ENCODE data around the gene TCF3.

TCF3 gene

GRCh38 chr19:1627194-1627593, 25.2 kb downstream of the TCF3 start:
- no peak overlapping the region for H3K4me3 ChIP-seq (replicated peaks; ENCODE audit: low read depth, low read length)
- no peak for DNase-seq (ENCODE audit: extremely low read depth, low read depth)
- TF ChIP-seq CTCF (IDR thresholded peaks at IDR 0.05; ENCODE audit: low read depth, low read length, missing control alignments) = no peak

DNA sequence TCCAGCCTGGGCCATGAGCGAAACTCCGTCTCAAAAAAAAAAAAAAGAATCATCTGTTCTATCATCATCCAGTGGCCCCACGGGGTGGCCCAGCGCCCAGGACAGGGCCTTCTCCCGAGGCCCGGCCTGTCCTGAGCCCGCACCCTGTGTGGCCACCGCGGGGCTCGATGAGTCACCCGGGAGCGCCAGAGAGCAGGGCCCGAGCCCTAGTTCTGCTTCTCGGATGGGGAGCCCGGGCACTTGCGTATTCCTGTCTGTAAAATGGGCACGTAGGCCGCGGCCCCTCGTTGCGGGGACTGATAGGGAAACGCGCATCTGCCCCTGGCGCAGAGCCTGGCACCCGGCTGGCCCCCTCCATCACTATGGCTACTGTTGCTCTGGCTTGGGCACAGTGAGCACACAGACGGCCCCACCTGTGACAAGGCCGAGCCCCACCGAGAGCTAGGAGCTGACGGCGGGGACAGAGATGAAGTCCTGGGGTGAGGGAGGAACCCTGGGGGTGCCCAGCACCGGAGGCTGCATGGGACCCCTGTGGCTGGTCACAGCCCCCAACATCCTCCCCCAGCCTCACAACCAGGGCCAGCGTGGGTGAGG, 25.9 kb downstream of the TCF3 start:
- DNase-seq (ENCODE audit: extremely low read depth, low read depth) = no peak
- no peak overlapping the region for H3K4me3 ChIP-seq (replicated peaks; ENCODE audit: low read depth, low read length)
- no peak for TF ChIP-seq CTCF (IDR thresholded peaks at IDR 0.05; ENCODE audit: low read depth, low read length, missing control alignments)

DNA sequence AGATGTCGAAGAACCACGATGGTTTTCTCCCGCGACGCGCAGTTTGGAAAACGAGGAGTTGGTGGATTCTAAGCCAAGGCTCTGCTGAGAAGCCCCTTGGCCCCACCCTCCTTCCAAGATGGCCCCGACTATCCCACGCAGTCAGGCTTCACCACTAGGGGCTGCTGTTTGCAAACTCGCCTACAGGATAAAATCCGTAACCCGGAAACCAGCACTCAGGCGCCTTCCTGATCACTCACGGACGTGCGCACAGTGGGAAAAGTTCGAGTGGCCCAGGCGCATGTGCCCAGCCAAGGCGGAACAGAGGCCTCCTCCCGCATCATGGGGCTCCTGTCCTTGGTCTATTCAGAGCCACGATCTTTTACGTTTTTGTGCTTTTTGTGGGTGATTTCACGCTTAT, 28.0 kb downstream of the TCF3 start:
- peak; percentile 73 for TF ChIP-seq CTCF (IDR thresholded peaks at IDR 0.05; ENCODE audit: low read depth, low read length, missing control alignments)
- no peak for DNase-seq (ENCODE audit: extremely low read depth, low read depth)

DNA sequence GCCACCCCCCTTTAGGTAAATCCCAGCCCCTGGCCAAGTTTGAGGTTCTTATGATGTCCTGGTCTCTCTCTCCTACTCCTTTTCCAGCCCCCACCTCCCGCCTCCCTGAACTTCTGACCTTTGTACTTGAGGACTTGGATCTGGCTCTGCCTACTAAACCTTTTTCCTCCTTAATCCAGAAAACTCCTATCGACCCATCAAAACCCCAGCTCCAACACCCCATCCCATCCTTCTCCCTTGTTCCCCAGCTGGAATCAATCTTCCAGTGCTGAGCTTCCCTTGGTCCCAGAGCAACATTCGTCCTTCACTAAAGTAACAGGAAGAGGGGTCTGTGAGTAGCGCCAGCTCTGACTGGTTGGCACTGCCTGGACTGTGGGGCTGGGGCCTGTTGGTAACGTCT, 29.9 kb downstream of the TCF3 start:
- DNase-seq (ENCODE audit: extremely low read depth, low read depth) = no peak
- no peak overlapping the region for H3K4me3 ChIP-seq (replicated peaks; ENCODE audit: low read depth, low read length)
- TF ChIP-seq CTCF (IDR thresholded peaks at IDR 0.05; ENCODE audit: low read depth, low read length, missing control alignments) = no peak

More for the DNA sequence above, 28.0 kb downstream of the TCF3 start:
- no peak overlapping the region for H3K4me3 ChIP-seq (replicated peaks; ENCODE audit: low read depth, low read length)

DNA sequence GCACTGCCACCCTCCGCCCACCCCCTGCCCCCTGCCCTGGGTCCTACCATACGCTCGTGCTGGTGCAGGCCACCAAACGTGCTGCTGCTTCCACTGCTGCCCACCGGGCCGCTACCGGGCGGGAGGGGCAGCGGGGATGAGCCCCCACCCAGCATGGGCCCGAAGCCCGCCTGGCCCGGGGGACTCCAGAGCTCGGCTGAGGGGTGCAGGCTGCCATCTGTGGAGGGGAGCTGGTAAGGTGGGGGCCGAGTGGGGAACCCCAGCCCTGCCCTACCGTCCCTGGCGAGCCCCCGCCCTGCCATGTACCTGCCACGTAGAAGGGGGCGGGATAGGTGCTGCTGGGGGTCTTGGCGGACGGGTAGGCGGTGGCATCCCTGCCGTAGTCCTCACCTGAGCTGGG, 30.4 kb downstream of the TCF3 start:
- no peak overlapping the region for H3K4me3 ChIP-seq (replicated peaks; ENCODE audit: low read depth, low read length)
- TF ChIP-seq CTCF (IDR thresholded peaks at IDR 0.05; ENCODE audit: low read depth, low read length, missing control alignments) = no peak
- DNase-seq (ENCODE audit: extremely low read depth, low read depth) = no peak

GRCh38 chr19:1621574-1621973, 30.8 kb downstream of the TCF3 start:
- H3K4me3 ChIP-seq (replicated peaks; ENCODE audit: low read depth, low read length) = no peak overlapping the region
- TF ChIP-seq CTCF (IDR thresholded peaks at IDR 0.05; ENCODE audit: low read depth, low read length, missing control alignments) = no peak
- DNase-seq (ENCODE audit: extremely low read depth, low read depth) = no peak

DNA sequence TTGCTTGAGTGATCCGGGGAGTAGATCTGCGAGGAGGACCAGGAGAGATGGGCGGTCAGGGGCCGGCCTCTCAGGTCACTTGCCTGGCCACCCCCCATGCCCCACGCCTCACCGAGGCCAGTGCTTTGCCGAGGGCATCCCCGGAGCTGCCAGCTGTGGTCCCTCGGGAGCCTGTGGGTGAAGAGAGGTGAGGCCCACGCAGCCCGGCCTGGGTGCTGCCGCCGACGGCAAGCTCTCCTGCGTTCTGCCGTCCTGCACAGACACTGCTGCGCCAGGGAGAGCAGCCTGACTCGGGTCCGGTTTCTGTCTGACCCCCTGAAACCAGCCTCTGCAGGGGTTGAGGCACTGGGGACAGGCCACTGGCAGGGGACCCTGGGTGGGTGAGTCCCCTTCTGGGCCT, 31.4 kb downstream of the TCF3 start:
- no peak for DNase-seq (ENCODE audit: extremely low read depth, low read depth)
- no peak overlapping the region for H3K4me3 ChIP-seq (replicated peaks; ENCODE audit: low read depth, low read length)
- no peak for TF ChIP-seq CTCF (IDR thresholded peaks at IDR 0.05; ENCODE audit: low read depth, low read length, missing control alignments)

Data from HFF-Myc (cell line).